Sigmoid colon (tissue), 7 donors: ENCODE measurements around the gene KRTAP9-1. TPM values are rescaled to one million over a fixed set of nuclear protein-coding genes. Genes with fewer than 3 reads are reported as not detected.
"Not testable (repeated sequence)": the region's sequence is repeated elsewhere in the genome, so short reads cannot be mapped to it uniquely, and the experiment has no call there.

Experiments
- DNase-seq: peaks from one replicate; pipeline ENCODE4 v3.0.0-alpha.2; 2019
- H3K27ac ChIP-seq, 4 donors: fragments of 200-600 bp; sonication (generic); one replicate each; pipeline ENCODE4 v1.5.1; 2016 to 2019; ENCODE audit warnings: mild to moderate bottlenecking in 1 of 4
- H3K27me3 ChIP-seq, 3 donors: fragments of 200-600 bp; sonication (generic); one replicate each; pipeline ENCODE4 v1.5.1; 2019; ENCODE audit warnings: mild to moderate bottlenecking in 1 of 3
- H3K36me3 ChIP-seq, 4 donors: fragments of 200-600 bp; sonication (generic); one replicate each; pipeline ENCODE4 v1.5.1; 2016 to 2019
- H3K4me1 ChIP-seq, 4 donors: fragments of 200-600 bp; sonication (generic); one replicate each; pipeline ENCODE4 v1.5.1; 2017 to 2019
- H3K4me3 ChIP-seq, 4 donors: fragments of 200-600 bp; sonication (generic); one replicate each; pipeline ENCODE4 v1.5.1; 2017 to 2019; ENCODE audit warnings: mild to moderate bottlenecking in 2 of 4, moderate library complexity in 1 of 4
- H3K9me3 ChIP-seq, 4 donors: fragments of 200-600 bp in 3 of 4; sonication (generic) in 3 of 4; one replicate each; pipeline versions ENCODE4 v1.5.1 to v1.6.1; 2013 to 2019
- CTCF ChIP-seq, 4 experiments: fragments of 450-650 bp in 3 of 4; fragments of 200-600 bp in 1 of 4; IDR thresholded peaks; one replicate each; pipeline ENCODE4 v1.5.1; 2016 to 2019; ENCODE audit warnings: antibody characterized with exemption in 4 of 4, mild to moderate bottlenecking in 3 of 4, moderate library complexity in 2 of 4
- EP300 ChIP-seq, 4 donors: sonication (generic); formaldehyde crosslinking; IDR thresholded peaks; one replicate each; pipeline ENCODE4 v1.6.1; 2017; ENCODE audit warnings: antibody characterized with exemption in 4 of 4
- POLR2A ChIP-seq, 2 donors: fragments of 450-650 bp; IDR thresholded peaks; one replicate each; pipeline ENCODE4 v1.6.1; 2016; ENCODE audit warnings: antibody characterized with exemption in 2 of 2, mild to moderate bottlenecking in 2 of 2, moderate library complexity in 2 of 2
- POLR2AphosphoS5 ChIP-seq, 4 donors: sonication (generic); formaldehyde crosslinking; IDR thresholded peaks; one replicate each; pipeline ENCODE4 v1.6.1; 2017; ENCODE audit warnings: antibody characterized with exemption in 4 of 4
- WGBS, 2 donors: extraction: QIAGEN DNeasy Blood & Tissue Kit; methylation state at CpG; one replicate each; pipeline ENCODE4 v1.1.7; 2013; 5-methylcytosine and 5-hydroxymethylcytosine counted together
- intact Hi-C: fragments of 100-400 bp; cut with DNase I; formaldehyde crosslinking; loops from one replicate; pipeline ENCODE4 v1.15.1; 2023
- polyA plus RNA-seq, 3 donors: library from polyadenylated mRNA; stranded (reverse); fragments of 200-250 nt; gene quantifications; one replicate each; pipeline ENCODE4 v1.2.3, GENCODE V29; 2013
- total RNA-seq, 4 donors: library from RNA; depleted of rRNA; stranded (reverse); fragments of >200 nt; gene quantifications; one replicate each; pipeline ENCODE4 v1.1.0, GENCODE V29; 2016
- donor health status: healthy with polysubstance abuse.
- donor health status: Bipolar disorder and iron deficiency.
- donor health status: healthy.

Gene KRTAP9-1
- total RNA-seq (not detected), polyA plus RNA-seq (not detected)

GRCh38 chr17:41189837-41190318 is at the start of gene KRTAP9-1:
Gene KRTAP9-1 (plus strand): TSS chr17:41189887. CDS start chr17:41189887, 0 bp downstream.
- H3K4me1 ChIP-seq, DNase-seq, H3K9me3 ChIP-seq, H3K27me3 ChIP-seq, intact Hi-C loops, H3K27ac ChIP-seq, H3K4me3 ChIP-seq, H3K36me3 ChIP-seq: not testable (repeated sequence)
- 77 to 87% methylated on average over 1 of the region's 1 CpG for WGBS, 2 donors

GRCh38 chr17:41140360-41141131 is 49.1 kb upstream of the KRTAP9-1 start, which contains the start of gene KRTAP4-6:
Gene KRTAP4-6 (minus strand): TSS chr17:41140544. CDS start chr17:41140487, 57 bp downstream.
- intact Hi-C loops, result no loop called here

GRCh38 chr17:41141361-41141760 is 48.3 kb upstream of the KRTAP9-1 start:
- intact Hi-C loops, result no loop called here
- TF ChIP-seq CTCF (IDR thresholded peaks at IDR 0.05) (no peak), POLR2AphosphoS5 (IDR thresholded peaks at IDR 0.05) (no peak), EP300 (IDR thresholded peaks at IDR 0.05) (no peak), POLR2A (IDR thresholded peaks at IDR 0.05) (no peak)
- peaks cover 0 to 16% (median 4%) of the 10 kb centered on the region in 4 donors for H3K9me3 ChIP-seq

More at GRCh38 chr17:41140360-41141131, 49.1 kb upstream of the KRTAP9-1 start, which contains the start of gene KRTAP4-6:
- no peaks in the 10 kb centered on the region for H3K4me1 ChIP-seq
- TF ChIP-seq CTCF (IDR thresholded peaks at IDR 0.05) (no peak), POLR2A (IDR thresholded peaks at IDR 0.05) (no peak), EP300 (IDR thresholded peaks at IDR 0.05) (no peak), POLR2AphosphoS5 (IDR thresholded peaks at IDR 0.05) (no peak)
- DNase-seq, result no peak
- H3K4me3 ChIP-seq, result no peak within 1 kb of the TSS
- H3K9me3 ChIP-seq, result peaks cover 0 to 16% (median 4%) of the 10 kb centered on the region in 4 donors
- no peak within 1 kb of the TSS for H3K27ac ChIP-seq
- no peaks in the 10 kb centered on the region for H3K27me3 ChIP-seq
- no peaks in the 10 kb centered on the region for H3K36me3 ChIP-seq
- 83 to 89% methylated on average over 6 of the region's 6 CpGs for WGBS, 2 donors

GRCh38 chr17:41144846-41145245 is 44.8 kb upstream of the KRTAP9-1 start:
- WGBS, 2 donors, result 90 to 94% methylated on average over 1 of the region's 1 CpG
- H3K4me1 ChIP-seq, result no peaks in the 10 kb centered on the region
- DNase-seq, result no peak
- no peak overlapping the region for H3K27ac ChIP-seq
- no peak overlapping the region for H3K4me3 ChIP-seq
- H3K9me3 ChIP-seq, result peaks cover 0 to 15% (median 4%) of the 10 kb centered on the region in 4 donors
- TF ChIP-seq CTCF (IDR thresholded peaks at IDR 0.05), result no peak
- H3K27me3 ChIP-seq, result no peaks in the 10 kb centered on the region
- intact Hi-C loops, result no loop called here
- H3K36me3 ChIP-seq, result no peaks in the 10 kb centered on the region

More at GRCh38 chr17:41141361-41141760, 48.3 kb upstream of the KRTAP9-1 start:
- H3K27ac ChIP-seq, result no peak overlapping the region
- no peaks in the 10 kb centered on the region for H3K4me1 ChIP-seq
- H3K27me3 ChIP-seq, result no peaks in the 10 kb centered on the region
- no peak overlapping the region for H3K4me3 ChIP-seq
- no peaks in the 10 kb centered on the region for H3K36me3 ChIP-seq
- DNase-seq, result no peak

- H3K36me3 ChIP-seq, result no peaks in the 10 kb centered on the region
- H3K27me3 ChIP-seq, result no peaks in the 10 kb centered on the region
- H3K9me3 ChIP-seq, result peaks cover 0 to 11% (median 3%) of the 10 kb centered on the region in 4 donors
- TF ChIP-seq CTCF (IDR thresholded peaks at IDR 0.05), result no peak
- TF ChIP-seq EP300 (IDR thresholded peaks at IDR 0.05), result no peak
- no peak for TF ChIP-seq POLR2A (IDR thresholded peaks at IDR 0.05)
- TF ChIP-seq POLR2AphosphoS5 (IDR thresholded peaks at IDR 0.05), result no peak
- no peak for DNase-seq
- no peak overlapping the region for H3K27ac ChIP-seq
- WGBS, 2 donors, result 92 to 93% methylated on average over 2 of the region's 2 CpGs
- intact Hi-C loops, result no loop called here
- no peaks in the 10 kb centered on the region for H3K4me1 ChIP-seq
- H3K4me3 ChIP-seq, result no peak overlapping the region
Measured at GRCh38 chr17:41145261-41145660, 44.4 kb upstream of the KRTAP9-1 start.
